Ishikawa (cell line): Measurements from ENCODE around the gene TSPEAR.

Source experiments
- EP300 ChIP-seq: IDR thresholded peaks from 2 replicates; pipeline ENCODE4 v1.6.1; 2012; ENCODE audit warnings: borderline replicate concordance
- NFIC ChIP-seq: IDR thresholded peaks from 2 replicates; pipeline ENCODE4 v1.6.1; 2012
- REST ChIP-seq: IDR thresholded peaks from 2 replicates; pipeline ENCODE4 v1.6.1; 2012; ENCODE audit warnings: low read depth, mild to moderate bottlenecking
- TAF1 ChIP-seq: IDR thresholded peaks from 2 replicates; pipeline ENCODE4 v1.6.1; 2012; ENCODE audit warnings: low read depth, mild to moderate bottlenecking
- TCF12 ChIP-seq: IDR thresholded peaks from 2 replicates; pipeline ENCODE4 v1.6.1; 2012; ENCODE audit warnings: low read depth

DNA sequence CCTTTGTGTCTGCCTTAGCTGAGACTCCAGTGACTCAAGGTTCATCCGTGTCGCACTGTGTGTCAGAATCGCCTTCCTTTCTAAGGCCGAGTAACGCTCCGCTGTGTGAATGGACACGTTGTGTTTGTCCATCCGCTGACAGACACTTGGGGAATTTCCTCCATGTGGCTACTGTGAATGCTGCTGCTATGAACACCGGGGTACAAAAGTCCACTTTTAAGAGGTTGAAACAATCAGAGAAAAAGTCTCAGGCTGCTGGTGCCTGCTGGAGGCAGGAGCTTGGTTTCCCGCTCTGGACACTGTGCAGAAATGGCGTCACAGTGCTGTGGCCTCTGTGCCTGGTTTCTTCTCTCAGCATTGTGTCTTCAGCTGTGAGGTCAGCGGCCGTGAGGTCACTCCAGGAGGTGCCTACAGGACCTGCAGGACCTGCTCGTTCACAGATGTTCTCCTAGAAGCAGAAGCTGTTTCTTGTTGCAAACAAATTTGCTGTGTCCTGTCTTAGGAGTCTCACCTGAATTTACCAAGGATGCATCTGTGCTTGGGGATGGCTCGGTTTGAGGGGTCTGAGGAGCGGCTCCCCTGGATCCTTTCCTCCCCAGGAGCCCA lies 205.6 kb downstream of the TSPEAR start:
- TF ChIP-seq TCF12, result no peak
- no peak for TF ChIP-seq NFIC
- no peak for TF ChIP-seq REST
- TF ChIP-seq TAF1, result no peak
- no peak for TF ChIP-seq EP300
